Hematopoietic multipotent progenitor cell treated with erythropoietin and hydrocortisone succinate and interleukin-3 and kit ligand, for 8 days (in vitro differentiated cells): ENCODE data around the gene STARD10.

Experiments
- DNase-seq: peaks from one replicate; pipeline ENCODE4 v3.0.0-alpha.2; 2015

Gene STARD10

DNA sequence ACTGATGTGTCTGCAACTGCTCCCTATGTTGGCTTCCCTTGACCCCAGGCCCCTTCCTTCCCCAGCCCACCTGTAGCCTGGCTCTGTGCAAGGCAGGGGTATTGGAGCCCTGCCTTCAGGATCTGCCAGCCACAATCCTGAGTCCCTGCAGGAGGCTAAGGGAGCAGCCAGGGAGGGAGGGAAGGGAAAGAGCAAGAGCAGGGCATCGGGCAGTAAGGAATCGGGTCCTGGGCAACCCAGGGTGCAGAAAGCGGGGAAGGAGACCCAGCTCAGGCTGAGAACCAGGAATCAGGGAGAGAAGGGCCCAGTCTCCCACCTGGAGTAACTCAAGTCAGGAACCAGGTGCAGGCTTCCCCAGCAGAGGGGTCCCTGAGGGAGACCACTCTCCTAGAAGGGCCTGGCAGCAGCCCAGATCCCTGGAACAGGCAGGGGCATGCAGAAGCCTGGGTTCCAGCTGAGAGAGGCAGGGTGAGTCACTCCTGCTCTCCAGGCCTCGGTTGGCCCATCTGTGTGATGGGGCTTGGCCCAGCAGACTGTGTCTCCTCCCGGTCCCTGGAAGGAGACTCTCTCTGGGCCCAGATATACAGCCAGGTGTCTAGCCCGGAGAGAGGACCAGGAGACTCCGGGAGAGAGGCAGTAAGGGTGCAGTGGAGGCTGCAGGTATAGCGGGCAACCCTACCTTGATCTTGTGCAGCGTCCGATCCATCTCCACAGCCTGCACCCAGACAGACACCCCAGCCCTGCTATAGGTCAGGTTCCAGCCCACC is 13.4 kb downstream of the STARD10 start:
- DNase-seq: no peak

DNA sequence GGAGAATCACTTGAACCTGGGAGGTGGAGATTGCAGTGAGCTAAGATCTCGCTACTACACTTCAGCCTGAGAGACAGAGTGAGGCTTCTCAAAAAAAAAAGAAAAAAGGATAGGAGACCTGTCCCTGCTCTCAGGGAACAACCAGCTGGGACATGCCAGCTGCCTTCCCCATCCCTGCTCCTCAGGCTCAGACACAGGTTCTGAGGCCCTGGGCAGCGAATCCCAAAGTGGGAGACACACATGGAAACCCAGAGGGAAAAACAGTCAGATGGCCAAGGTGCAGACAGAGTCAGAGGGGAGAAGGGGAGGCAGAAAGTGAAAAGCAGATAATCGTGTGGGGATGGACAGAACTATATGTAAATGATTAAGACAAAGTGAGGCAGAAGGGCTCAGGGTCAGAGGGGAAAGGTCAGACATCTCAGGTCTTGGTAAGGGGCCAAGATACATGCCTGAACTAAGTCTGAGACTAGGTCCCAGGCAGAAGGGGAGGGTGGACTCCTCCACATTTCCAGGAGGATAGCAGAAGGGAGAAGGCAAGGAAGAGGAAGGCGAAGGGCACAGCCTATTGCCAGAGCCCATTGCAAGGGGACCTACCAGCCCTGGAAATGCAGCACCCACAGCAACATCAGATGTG is 14.2 kb downstream of the STARD10 start:
- no peak for DNase-seq

DNA sequence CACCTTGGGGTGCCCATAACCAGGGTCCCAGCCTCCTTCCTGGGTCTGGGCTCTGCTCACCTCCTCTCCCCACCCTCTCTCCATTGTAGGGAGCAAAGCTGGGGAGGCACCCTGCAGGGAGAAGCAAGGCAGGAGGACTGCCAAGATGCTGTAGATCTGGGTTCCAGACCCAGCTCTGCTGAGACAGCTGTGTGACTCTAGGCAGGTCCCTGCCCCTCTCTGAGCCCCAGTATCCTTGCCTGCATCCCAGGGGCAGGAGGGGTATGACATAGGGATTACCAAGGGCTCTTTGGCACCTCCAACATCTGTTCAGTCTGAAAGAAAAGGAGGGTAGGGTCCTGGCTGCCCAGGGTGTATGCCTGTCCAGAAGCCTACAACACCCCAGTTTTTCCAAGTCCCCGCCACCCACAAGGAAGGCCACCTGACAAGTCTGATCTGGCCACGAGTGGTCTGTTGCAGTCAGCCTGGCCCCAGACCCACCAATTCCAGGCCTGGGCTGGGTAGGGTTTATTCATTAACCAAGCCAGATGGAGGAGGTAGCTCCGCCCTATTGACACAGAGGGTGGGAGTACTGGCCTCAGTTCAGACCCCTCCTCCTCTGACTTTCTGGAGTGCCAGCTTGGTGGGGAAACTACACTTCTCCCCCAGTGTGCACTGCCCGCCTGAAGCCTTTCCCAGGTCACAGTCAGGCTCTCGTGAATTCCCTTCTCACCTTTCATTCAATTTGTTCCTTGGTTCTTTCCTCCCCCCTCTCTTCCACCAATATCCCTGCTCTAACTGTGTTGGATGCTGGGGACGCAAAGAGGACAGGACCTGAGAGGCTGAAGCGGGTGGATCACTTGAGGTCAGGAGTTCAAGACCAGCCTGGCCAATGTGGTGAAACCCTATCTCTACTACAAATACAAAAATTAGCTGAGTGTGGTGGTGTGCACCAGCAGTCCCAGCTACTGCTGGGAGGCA is 15.0 kb downstream of the STARD10 start:
- no peak for DNase-seq

DNA sequence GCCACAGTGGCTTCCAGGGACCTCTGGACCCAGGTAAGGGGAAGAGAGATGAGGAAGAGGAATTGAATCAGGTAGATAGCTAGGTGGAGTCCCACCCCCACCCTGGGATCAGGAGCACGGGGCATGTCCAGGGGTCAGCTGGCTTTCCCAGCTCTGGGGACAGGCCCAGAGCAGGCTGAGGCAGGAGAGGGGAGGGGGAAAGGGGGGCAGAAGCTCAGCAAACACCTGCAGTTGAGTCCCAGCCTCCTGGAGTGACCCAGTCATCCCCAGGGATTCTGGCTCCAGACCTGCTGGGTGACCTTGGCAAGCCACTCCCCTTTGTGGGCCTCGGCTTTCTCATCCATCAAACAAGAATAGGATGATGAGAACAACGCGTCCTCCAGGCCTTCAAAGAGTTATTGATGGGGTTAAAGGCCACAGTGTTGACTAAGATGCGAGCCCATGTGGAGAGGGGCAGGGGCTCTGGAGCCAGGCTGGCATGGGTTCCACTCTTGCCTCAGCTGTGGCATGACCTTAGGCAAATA is 16.0 kb downstream of the STARD10 start:
- DNase-seq: no peak

DNA sequence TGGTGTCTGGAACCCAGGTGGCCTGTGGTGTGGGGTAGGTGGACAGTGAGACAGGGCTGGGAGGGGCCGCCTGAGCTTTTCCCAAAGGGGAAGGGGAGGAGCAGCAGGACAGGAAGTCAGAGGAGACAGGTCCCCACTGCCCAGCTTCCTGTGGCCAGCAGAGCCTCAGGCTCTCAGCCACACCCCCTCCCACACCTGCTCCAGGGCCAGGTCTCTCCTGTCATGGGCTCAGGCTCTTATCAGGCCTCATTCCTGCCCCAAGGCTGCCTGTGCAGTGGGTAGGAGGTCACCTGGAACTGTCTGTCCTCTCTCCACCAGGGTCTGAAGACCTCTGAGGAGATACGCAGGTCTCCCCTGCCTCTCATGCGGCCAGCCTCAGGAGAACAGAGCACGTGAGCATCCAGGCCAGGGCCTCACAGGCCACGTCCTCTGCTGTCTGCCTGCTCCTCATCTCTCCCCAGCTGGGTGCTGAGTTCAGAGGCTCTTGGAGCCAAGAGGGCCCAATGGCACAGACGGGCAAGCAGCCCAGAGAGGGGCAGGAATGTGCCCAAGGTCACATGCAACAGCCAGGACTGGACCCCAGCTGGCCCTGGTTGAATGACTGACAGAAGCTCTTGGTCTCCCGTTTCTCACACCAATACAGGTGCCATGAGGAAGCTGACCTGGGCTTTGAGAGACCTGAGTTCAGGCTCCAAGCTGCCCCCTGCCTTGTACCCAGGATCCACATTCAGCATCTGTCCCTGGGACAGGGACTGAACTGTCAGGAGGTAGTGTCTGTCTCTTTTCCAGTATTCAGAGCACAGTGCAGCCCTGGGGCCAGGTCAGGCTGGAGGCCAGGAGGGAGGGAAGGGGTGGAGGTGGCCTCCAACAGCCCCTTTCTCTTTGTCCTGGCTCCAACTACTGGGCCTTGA is 16.7 kb downstream of the STARD10 start:
- no peak for DNase-seq

DNA sequence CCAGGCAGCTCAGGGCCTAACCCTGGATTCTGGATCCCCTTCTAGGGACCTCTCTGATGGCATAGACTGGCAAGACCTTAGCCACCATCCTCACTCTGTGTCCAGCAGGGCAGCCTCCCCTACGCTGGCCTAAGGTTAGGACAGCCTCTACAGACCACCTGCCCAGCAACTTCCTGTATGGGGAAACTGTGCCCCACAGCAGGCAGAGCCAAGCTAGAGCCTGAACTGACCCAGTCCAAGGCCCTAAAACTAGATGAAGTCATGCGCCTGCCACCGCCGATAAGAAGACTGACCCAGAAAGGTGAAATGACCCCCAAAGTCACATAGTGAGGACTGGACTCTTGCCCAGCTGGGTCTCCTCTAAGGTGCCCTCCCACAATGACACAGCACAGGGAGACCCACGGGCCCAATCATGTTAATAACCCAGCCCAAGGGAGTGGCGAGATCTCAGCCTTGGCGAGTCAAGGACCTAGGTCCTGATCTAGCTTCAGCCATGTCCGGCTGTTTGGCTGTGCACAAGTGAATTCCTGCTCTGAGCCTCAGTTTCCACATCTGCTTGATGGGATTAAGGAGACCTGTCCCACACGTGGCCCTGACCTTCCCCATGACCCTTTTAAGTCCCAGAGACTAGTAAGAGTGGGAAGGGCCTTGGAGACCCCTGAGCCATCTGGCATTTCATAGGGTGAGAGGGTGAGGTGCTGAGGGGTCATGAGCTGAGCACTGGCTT is 17.6 kb downstream of the STARD10 start:
- DNase-seq: no peak

DNA sequence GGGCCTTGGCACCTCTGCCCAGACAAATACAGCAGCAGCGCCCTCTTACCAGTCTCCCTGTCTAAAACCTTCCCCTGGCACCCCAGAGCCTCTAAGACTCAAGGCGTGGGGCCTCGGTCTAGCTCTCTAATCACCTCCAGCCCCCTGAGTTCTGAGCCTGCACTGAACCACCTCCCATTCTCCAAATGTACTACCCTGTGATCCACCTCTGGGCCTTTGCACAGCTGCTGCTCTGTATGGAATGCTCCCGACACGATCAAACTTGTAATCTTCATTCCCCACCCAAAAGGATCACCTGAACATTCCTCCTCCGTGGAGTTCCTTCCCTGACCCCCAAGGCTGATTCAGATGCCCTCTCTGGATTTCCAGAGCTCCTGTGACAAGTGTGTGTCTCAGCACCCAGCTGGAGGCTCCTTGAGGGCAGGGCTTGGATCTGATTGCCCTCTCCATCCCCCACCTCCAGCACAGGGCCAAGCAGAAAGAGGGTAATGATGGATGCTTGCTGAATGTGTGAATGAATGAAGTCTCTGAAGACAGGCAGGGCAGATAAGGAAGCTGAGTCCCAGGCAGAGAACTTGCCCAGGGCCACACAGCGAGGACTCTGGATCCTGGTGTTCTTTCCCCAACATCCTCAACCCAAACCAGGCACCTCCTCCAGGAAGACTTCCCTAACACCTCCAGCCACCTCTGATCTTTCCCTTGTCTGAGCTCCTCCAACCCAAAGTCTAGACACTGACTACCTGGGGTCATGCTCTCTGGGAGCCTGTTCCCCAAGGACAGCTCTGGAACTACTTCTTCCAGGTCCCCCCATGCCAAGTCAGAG is 18.3 kb downstream of the STARD10 start:
- no peak for DNase-seq

DNA sequence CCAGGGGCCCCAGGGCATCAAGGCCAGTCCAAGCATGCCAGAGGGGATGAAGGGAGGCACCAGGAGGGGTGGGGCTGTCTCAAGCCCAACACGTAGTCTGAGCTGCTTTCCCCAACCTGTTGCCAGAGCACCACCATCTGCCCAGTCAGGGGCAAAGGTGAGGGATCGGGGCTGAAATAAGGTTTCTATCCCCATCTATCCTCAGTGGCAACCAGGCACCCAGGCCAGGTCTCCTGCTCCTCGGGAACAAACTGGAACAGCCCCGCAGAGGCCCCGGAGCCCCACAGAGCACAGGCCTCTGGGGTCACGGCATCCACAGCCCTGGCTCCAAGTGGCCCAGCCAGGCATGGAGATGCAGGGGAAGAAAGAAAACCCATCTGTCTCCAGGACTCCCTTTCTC is 19.3 kb downstream of the STARD10 start:
- DNase-seq: no peak

DNA sequence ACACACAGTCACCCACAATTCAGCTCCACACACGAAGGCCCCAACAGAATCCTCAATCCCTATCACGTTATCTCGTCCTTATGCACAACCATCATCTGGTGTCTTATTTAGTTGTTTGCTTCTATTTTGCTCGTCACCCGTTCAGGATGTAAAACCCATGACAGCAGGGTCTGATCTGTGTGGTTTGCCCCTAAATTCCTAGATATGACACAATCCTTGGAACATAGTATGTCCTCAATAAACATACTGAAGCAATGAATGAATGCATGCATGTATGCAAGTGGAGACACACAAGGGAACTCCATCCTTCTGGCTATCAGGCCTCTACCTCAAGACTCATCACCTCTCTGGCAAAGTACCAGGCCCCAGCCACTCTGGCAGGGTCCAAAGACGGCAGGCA is 20.2 kb downstream of the STARD10 start:
- no peak for DNase-seq

DNA sequence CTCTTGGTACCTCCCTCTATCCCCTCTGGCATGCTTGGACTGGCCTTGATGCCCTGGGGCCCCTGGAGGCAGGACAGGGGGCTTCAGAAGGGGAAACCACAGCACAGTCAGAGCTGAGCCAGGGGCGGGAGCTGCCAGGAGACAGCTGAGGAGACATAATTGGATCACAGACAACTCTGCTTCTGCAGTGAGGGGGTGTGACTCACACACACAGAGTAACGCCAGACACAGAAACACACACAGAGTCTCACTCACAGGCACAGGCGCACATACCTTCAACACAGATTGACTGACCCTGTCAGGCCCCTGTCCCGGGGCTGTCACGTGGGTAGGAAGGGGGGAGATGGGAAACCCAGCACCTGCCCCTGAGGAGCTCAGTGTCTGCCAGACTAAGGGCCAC is 20.6 kb downstream of the STARD10 start:
- no peak for DNase-seq

DNA sequence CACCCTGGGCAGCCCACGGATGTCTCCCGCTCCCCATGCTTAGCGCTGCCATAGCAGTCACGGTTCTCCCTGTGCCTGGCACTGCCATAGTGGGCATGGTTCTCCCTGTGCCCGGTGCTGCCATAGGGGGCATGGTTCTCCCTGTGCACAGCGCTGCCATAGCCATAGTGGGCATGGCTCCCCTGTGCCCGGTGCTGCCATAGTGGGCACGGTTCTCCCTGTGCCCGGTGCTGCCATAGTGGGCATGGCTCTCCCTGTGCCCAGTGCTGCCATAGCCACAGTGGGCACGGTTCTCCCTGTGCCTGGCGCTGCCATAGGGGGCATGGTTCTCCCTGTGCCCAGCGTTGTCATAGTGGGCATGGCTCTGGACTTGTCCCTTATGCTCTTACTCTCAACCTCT is 21.8 kb downstream of the STARD10 start:
- no peak for DNase-seq

DNA sequence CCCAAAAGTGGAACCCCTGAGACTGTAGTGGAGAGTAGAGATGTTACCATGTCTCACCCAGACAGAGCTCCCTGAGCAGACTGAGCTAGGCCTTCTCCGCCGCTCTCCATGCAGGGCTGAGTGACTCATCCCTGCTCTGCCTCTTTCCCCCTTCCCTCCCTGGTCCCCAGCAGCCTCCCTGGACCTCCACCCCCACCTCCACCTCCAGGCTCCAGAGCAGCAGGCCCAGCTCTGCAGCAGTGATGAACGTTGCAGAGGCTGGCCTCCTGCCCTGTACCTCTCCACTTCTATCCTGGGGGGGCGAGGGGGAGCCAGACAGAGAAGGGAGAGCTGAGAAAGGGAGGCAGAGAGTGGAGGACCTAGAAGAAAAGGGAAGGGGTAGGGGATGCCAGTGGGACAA is 22.3 kb downstream of the STARD10 start:
- DNase-seq: no peak

DNA sequence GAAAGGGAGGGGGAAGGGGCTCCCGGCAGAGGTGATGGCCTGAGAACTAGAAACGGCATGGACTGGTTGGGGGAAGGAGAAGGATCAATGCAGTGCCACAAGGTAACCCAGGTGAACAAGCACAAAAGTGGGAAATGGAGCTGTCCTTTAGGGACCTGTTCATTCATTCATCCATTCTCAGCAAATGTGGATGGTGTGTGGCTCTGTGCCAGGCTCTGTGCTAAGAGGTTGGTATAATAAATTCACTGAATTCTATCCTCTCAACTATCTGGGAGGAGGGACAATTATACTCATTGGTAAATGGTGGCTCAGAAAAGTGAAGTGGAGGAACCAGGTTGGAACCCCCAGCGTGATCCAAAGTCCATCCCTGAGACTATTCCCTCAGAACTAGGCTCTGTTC is 23.0 kb downstream of the STARD10 start:
- DNase-seq: no peak

DNA sequence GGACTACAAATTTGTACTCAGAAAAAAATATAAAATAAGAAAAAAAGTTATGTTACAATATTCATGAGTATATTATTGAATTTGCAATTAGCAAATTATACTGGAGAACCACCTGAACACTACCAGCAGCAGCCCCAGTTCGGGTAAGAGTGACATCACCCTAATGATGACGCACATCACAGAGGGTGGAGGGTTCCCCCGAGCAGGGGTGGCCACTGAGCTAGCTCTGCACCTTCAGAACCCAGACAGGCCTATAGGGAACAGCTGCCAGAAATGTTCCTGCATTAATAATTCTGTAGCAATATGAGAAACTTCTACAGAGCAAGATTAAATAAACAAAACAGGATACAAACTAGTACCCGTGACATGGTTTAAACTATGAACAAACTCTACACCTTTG is 24.2 kb downstream of the STARD10 start:
- DNase-seq: no peak

DNA sequence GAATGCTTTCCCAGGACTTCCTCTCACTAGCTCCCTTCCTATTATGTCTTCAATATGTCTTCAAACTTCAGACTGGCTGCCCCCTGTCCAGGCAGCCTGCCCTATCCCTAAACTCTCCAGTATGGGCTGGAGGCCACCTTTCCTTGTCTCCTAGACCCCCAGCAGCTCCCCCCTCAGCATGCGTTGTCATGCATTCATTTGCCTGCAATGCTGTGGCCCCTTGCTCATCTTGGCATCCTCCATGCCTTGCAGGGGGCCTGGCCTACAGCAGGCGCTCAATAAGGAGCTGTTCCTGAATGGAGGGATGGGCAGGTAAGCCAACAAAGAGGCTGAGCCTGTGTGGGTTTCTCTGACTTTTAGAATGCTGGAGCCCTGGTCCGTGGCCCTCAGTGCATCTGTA is 25.3 kb downstream of the STARD10 start:
- DNase-seq: no peak

DNA sequence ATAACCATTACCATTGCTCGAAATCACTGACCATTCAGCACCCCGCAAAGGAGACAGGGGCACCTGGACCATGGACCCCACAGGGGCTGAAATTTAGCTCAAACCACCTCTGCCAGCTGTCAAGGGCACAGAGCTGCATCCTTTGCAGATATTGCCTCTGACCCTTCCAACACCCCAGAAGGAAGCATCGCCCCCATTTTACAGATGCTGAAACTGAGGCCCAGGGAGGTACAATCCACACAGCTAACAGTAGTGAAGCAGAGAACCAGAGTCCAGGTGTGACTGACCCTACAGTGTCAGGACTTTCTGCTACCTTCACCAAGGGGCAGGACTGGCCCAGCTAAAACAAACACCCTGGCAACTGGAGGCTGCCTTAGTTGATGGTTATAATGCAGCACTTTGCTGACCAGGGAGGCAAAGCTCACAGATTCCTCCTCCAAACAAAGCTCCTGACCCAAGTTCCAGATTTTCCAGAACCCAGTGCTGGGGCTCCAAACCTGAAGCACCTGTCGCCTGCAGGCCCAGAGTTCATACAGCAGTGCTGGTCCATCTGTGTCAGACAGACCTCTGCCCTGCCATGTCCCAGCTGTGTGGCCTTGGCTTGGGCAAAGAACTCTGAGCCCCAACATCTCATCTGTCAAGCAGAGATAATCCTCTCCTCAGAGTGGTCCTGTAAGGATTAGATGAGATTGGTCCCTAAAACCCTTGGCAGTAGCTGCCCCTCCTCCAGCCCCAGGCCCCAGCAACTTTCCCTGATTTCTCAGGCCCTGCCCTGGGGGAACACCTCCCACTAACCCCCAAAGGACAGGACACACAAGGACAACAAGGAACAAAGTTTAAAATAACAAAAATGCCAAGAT is 26.4 kb downstream of the STARD10 start:
- no peak for DNase-seq

DNA sequence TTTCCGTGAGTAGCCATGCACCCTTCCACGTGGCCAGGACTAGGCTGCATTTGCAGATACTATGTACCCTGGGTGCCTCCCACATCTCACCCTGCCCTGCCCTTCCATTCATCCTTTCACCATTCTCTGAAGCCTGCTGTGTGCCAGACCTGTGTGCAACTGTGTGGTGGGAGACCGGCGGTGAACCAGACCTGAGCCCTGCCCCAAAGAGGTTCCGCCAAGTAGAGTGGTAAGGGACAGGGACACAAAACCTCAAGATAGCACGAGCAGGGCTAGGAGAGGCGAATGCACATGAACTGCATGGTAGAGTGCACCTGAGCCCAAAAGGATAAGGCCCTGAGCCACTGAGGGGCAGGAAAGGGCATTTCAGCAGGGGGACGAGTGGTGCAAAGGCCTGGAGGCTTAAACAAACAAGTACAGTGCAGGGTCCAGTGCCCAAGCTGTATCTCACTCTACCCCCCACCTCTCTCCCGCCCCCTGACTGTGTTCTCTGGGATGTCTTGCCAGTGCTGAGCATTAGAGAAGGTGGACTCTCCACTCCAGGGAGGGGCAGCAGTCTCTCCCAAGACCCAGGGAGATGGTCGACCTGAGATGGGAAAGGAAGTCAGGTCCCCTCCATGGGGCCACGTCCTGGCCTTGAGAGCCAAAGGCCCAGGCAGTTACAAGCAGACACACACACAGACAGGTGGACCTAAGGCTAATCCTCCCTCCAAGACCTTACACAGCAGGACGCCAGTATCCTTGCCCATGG is 27.5 kb downstream of the STARD10 start:
- DNase-seq: no peak

DNA sequence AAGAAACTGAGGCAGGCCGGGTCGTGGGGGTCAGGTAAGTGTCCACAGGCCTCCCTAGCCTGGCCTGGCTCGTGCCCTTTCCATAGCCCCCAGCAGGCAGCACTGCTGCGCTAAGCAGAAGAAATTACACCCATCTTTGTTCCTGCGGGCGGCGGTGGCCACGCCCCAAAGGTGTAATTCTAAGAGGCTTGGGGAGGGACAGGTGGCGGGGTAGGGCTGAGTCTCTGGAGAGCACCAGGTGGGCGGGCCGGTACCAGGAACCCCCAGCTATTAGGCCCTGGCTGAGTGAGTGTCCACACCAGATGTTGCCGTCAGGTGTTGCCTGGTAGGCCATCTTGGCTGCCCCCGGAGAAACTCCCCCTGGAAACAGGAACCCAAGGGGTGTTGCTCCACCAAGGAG is 29.3 kb downstream of the STARD10 start:
- no peak for DNase-seq

DNA sequence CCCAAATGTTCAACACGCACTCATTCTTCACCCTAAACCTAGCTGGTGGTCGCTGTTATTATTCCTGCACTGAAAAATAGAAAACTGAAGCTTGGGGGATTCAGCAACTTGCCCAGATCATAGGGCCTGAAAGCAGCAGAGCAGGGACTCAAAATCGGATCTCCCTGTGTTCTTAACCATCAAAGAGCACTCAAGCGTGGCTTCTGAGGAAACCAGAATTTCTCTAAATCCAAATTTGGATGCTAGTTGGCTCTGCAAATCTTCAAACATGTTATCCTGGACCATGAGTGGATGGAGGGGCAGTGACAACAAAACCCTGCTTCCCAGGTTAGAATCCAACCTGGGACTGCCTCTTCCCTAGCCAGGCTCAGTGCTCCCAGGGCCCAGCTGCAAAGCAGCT is 30.0 kb downstream of the STARD10 start:
- DNase-seq: no peak
